A549 (cell line): ENCODE measurements around the gene KCNJ6. TPM values are rescaled to one million over a fixed set of nuclear protein-coding genes. Genes with fewer than 3 reads are reported as not detected.

Experiments used
- ATAC-seq, 2 experiments: fragments of 200-7000 bp in 1 of 2; fragments of >200 bp in 1 of 2; cut with Nextera tagmentation in 1 of 2; cut with Tn5 transposase in 1 of 2; 3 replicates each; pipeline versions ENCODE4 v1.8.0 to v1.9.1; 2018 to 2020; ENCODE audit warnings: mild to moderate bottlenecking in 1 of 2, moderate library complexity in 1 of 2
- CTCF ChIA-PET: fragments of 300-600 bp; sonication (Branson Sonifier 250); formaldehyde crosslinking; extraction: SDS; loops from one replicate; lab custom pipeline; 2021; ENCODE audit warnings: antibody characterized with exemption, inconsistent platforms; lab: Yijun Ruan, JAX
- POLR2A ChIA-PET: fragments of 350-600 bp; formaldehyde crosslinking; extraction: SDS; loops from one replicate; lab custom pipeline; 2021; ENCODE audit warnings: antibody characterized with exemption, inconsistent platforms; lab: Yijun Ruan, JAX
- DNase-seq, 2 experiments: peaks; one replicate each; pipeline versions ENCODE4 v3.0.0 to v3.0.0-alpha.2; 2011 to 2016; ENCODE audit warnings: low read depth in 1 of 2, low spot score in 1 of 2
- FAIRE-seq: peaks from 2 replicates; lab custom pipeline; 2011; peaks lifted over from hg19 to GRCh38; lab: Jason Lieb, UNC
- H3K27ac ChIP-seq, 2 experiments: fragments of >200 bp; sonication (Bioruptor Twin); formaldehyde crosslinking; 3 replicates each; pipeline ENCODE4 v1.5.1; 2016 to 2017
- H3K4me1 ChIP-seq: fragments of >200 bp; sonication (Bioruptor Twin); formaldehyde crosslinking; 3 replicates; pipeline ENCODE4 v1.6.1; 2016
- H3K4me2 ChIP-seq: fragments of >200 bp; sonication (Bioruptor Twin); formaldehyde crosslinking; 3 replicates; pipeline ENCODE4 v1.6.1; 2016
- H3K4me3 ChIP-seq: fragments of >200 bp; sonication (Bioruptor Twin); formaldehyde crosslinking; 3 replicates; pipeline ENCODE4 v1.5.1; 2016
- H3K9me3 ChIP-seq: fragments of >200 bp; sonication (Bioruptor Twin); formaldehyde crosslinking; 3 replicates; pipeline ENCODE4 v1.6.1; 2016
- BCL3 ChIP-seq: fragments of >200 bp; sonication (Bioruptor Twin); formaldehyde crosslinking; IDR thresholded peaks from 3 replicates; pipeline ENCODE4 v1.6.1; 2016
- BHLHE40 ChIP-seq: IDR thresholded peaks from 2 replicates; pipeline ENCODE4 v1.6.1; 2012; ENCODE audit warnings: low read depth, low read length, inconsistent platforms
- CBX8 ChIP-seq: fragments of 200-600 bp; sonication (generic); IDR thresholded peaks from 2 replicates; pipeline ENCODE4 v1.6.1; 2016
- CHD2 ChIP-seq: fragments of 150-350 bp; IDR thresholded peaks from 2 replicates; pipeline ENCODE4 v1.6.1; 2014; ENCODE audit warnings: low read length; ENCODE audit not compliant: partially characterized antibody
- E2F6 ChIP-seq: IDR thresholded peaks from 2 replicates; pipeline ENCODE4 v1.6.1; 2012; ENCODE audit warnings: low read depth, borderline replicate concordance
- EHMT2 ChIP-seq: fragments of 200-600 bp; sonication (generic); IDR thresholded peaks from 2 replicates; pipeline ENCODE4 v1.6.1; 2016; ENCODE audit warnings: antibody characterized with exemption, low read depth, mild to moderate bottlenecking, moderate library complexity
- FOSB ChIP-seq: fragments of 250-450 bp; sonication (Bioruptor Pico); IDR thresholded peaks from 2 replicates; pipeline ENCODE4 v1.5.0; 2020; ENCODE audit warnings: mild to moderate bottlenecking, moderate library complexity
- FOSL2 ChIP-seq, 2 experiments: fragments of 450-650 bp in 1 of 2; fragments of >200 bp in 1 of 2; sonication (Bioruptor Twin) in 1 of 2; formaldehyde crosslinking; IDR thresholded peaks; 2 replicates each; pipeline versions ENCODE4 v1.5.0 to v1.6.1; 2016 to 2020; ENCODE audit warnings: mild to moderate bottlenecking in 1 of 2, moderate library complexity in 1 of 2
- FOXS1 ChIP-seq: fragments of 250-450 bp; sonication (Bioruptor Pico); IDR thresholded peaks from 2 replicates; pipeline ENCODE4 v1.5.0; 2020; ENCODE audit warnings: mild to moderate bottlenecking, moderate library complexity
- HES2 ChIP-seq: fragments of >200 bp; sonication (Bioruptor Twin); formaldehyde crosslinking; IDR thresholded peaks from 2 replicates; pipeline ENCODE4 v1.6.1; 2016
- HEYL ChIP-seq: fragments of 250-450 bp; sonication (Bioruptor Pico); IDR thresholded peaks from 2 replicates; pipeline ENCODE4 v1.8.0; 2021; ENCODE audit warnings: mild to moderate bottlenecking, moderate library complexity
- HOXB13 ChIP-seq: fragments of 250-450 bp; sonication (Bioruptor Pico); IDR thresholded peaks from 2 replicates; pipeline ENCODE4 v1.5.0; 2020; ENCODE audit warnings: low read depth, mild to moderate bottlenecking, moderate library complexity
- HOXB5 ChIP-seq: fragments of 250-450 bp; sonication (Bioruptor Pico); IDR thresholded peaks from 2 replicates; pipeline ENCODE4 v1.5.0; 2020; ENCODE audit warnings: mild to moderate bottlenecking, moderate library complexity
- JUN ChIP-seq, 2 experiments: fragments of >200 bp; sonication (Bioruptor Twin); formaldehyde crosslinking; IDR thresholded peaks; 2 replicates in 1 of 2; 3 replicates in 1 of 2; pipeline ENCODE4 v1.6.1; 2016 to 2017
- JUNB ChIP-seq: fragments of >200 bp; sonication (Bioruptor Twin); formaldehyde crosslinking; IDR thresholded peaks from 2 replicates; pipeline ENCODE4 v1.6.1; 2016
- MAZ ChIP-seq: fragments of 150-350 bp; IDR thresholded peaks from 2 replicates; pipeline ENCODE4 v1.6.1; 2014; ENCODE audit warnings: antibody characterized with exemption, low read depth, low read length, borderline replicate concordance
- MYC ChIP-seq: IDR thresholded peaks from 2 replicates; pipeline ENCODE4 v1.6.1; 2012; ENCODE audit warnings: mild to moderate bottlenecking, inconsistent platforms, low read length, improper control_type of control experiment, borderline replicate concordance
- NFE2L2 ChIP-seq: fragments of 150-350 bp; conservative IDR thresholded peaks from 2 replicates; pipeline ENCODE4 v1.6.1; 2014; ENCODE audit warnings: low read length
- PHF8 ChIP-seq: fragments of 200-600 bp; sonication (generic); IDR thresholded peaks from 2 replicates; pipeline ENCODE4 v1.6.1; 2016; ENCODE audit warnings: low read depth, mild to moderate bottlenecking, antibody characterized with exemption, moderate library complexity, borderline replicate concordance
- POLR2A ChIP-seq: IDR thresholded peaks from 2 replicates; pipeline ENCODE4 v1.6.1; 2012; ENCODE audit warnings: mild to moderate bottlenecking, low read length
- POLR2AphosphoS2 ChIP-seq: conservative IDR thresholded peaks from 2 replicates; pipeline ENCODE4 v1.6.1; 2012; ENCODE audit warnings: low read length, improper control_type of control experiment, inconsistent platforms
- RARB ChIP-seq: fragments of 250-450 bp; sonication (Bioruptor Pico); IDR thresholded peaks from 2 replicates; pipeline ENCODE4 v1.8.0; 2021; ENCODE audit warnings: mild to moderate bottlenecking, moderate library complexity
- REST ChIP-seq: fragments of 200-600 bp; sonication (generic); IDR thresholded peaks from 2 replicates; pipeline ENCODE4 v1.6.1; 2016; ENCODE audit warnings: antibody characterized with exemption, mild to moderate bottlenecking, moderate library complexity
- RNF2 ChIP-seq: fragments of 200-600 bp; sonication (generic); IDR thresholded peaks from 2 replicates; pipeline ENCODE4 v1.6.1; 2016; ENCODE audit warnings: low read depth, mild to moderate bottlenecking, antibody characterized with exemption, moderate library complexity, borderline replicate concordance
- SREBF2 ChIP-seq: fragments of 450-650 bp; IDR thresholded peaks from 2 replicates; pipeline ENCODE4 v1.6.1; 2014; ENCODE audit warnings: mild to moderate bottlenecking, moderate library complexity
- TFCP2L1 ChIP-seq: fragments of 250-450 bp; sonication (Bioruptor Pico); IDR thresholded peaks from 2 replicates; pipeline ENCODE4 v1.5.0; 2021; ENCODE audit warnings: mild to moderate bottlenecking
- TP53 ChIP-seq: fragments of 250-450 bp; sonication (Bioruptor Pico); IDR thresholded peaks from 2 replicates; pipeline ENCODE4 v1.5.0; 2021; ENCODE audit warnings: mild to moderate bottlenecking, moderate library complexity
- USF2 ChIP-seq: fragments of 450-650 bp; IDR thresholded peaks from 2 replicates; pipeline ENCODE4 v1.6.1; 2014; ENCODE audit warnings: antibody characterized with exemption
- ZNF302 ChIP-seq: fragments of 250-450 bp; sonication (Bioruptor Pico); IDR thresholded peaks from 2 replicates; pipeline ENCODE4 v1.9.0; 2021; ENCODE audit warnings: inconsistent platforms, mild to moderate bottlenecking, moderate library complexity
- WGBS: methylation state at CpG from one replicate; pipeline ENCODE4 v1.1.6; 2017; ENCODE audit errors: missing lambda C conversion rate; 5-methylcytosine and 5-hydroxymethylcytosine counted together
- polyA plus RNA-seq, 4 experiments: library from polyadenylated mRNA; depleted of rRNA in 3 of 4; stranded (reverse); fragments of >200 nt; fragmentation: RNase III in 1 of 4; extraction: RNeasy Plus Mini Kit Qiagen cat#74134 plus additional on column Dnase treatment in 1 of 4; gene quantifications; 2 replicates in 3 of 4; 3 replicates in 1 of 4; pipeline ENCODE4 v1.2.3, GENCODE V29; 2011 to 2017
- TF ChIP-seq, protein P1 (sequence below): fragments of 150-350 bp; IDR thresholded peaks from 2 replicates; pipeline ENCODE4 v1.6.1; 2014; ENCODE audit warnings: low read depth, mild to moderate bottlenecking, low read length
- TF ChIP-seq, protein P2 (sequence below): IDR thresholded peaks from 2 replicates; pipeline ENCODE4 v1.6.1; 2012
- TF ChIP-seq, protein P3 (sequence below): fragments of 250-450 bp; sonication (Bioruptor Pico); IDR thresholded peaks from 2 replicates; pipeline ENCODE4 v1.5.0; 2020; ENCODE audit warnings: low read depth, mild to moderate bottlenecking, moderate library complexity

Gene KCNJ6
- polyA plus RNA-seq, 2 of the 4 experiments (the other 2 are of a cell fraction): 0.68 to 1.4 TPM

GRCh38 chr21:37815893-37816292 is 100.4 kb downstream of the KCNJ6 start:
- H3K9me3 ChIP-seq: peaks cover 14% of the 10 kb centered on the region
- no peak overlapping the region for H3K4me3 ChIP-seq
- no peak overlapping the region for H3K4me2 ChIP-seq
- POLR2A ChIA-PET: no interaction called here
- TF ChIP-seq, protein P1, sequence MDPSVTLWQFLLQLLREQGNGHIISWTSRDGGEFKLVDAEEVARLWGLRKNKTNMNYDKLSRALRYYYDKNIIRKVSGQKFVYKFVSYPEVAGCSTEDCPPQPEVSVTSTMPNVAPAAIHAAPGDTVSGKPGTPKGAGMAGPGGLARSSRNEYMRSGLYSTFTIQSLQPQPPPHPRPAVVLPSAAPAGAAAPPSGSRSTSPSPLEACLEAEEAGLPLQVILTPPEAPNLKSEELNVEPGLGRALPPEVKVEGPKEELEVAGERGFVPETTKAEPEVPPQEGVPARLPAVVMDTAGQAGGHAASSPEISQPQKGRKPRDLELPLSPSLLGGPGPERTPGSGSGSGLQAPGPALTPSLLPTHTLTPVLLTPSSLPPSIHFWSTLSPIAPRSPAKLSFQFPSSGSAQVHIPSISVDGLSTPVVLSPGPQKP: no peak
- TF ChIP-seq FOXS1 (CRISPR knock-in tag) (no peak), REST (no peak), EHMT2 (no peak), CBX8 (no peak), BHLHE40 (no peak), NFE2L2 (no peak), SREBF2 (no peak), MYC (no peak), HOXB13 (no peak), HOXB5 (CRISPR knock-in tag) (no peak), TFCP2L1 (CRISPR knock-in tag) (no peak), HES2 (no peak), FOSB (CRISPR knock-in tag) (no peak), PHF8 (no peak), ZNF302 (CRISPR knock-in tag) (no peak), JUNB (no peak)
- TF ChIP-seq, protein P2, sequence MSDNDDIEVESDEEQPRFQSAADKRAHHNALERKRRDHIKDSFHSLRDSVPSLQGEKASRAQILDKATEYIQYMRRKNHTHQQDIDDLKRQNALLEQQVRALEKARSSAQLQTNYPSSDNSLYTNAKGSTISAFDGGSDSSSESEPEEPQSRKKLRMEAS: no peak
- TF ChIP-seq, protein P3, sequence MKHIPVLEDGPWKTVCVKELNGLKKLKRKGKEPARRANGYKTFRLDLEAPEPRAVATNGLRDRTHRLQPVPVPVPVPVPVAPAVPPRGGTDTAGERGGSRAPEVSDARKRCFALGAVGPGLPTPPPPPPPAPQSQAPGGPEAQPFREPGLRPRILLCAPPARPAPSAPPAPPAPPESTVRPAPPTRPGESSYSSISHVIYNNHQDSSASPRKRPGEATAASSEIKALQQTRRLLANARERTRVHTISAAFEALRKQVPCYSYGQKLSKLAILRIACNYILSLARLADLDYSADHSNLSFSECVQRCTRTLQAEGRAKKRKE: no peak
- no peak overlapping the region for H3K27ac ChIP-seq
- WGBS: 80% methylated on average over 7 of the region's 9 CpGs
- FAIRE-seq: no peak
- CTCF ChIA-PET: no interaction called here
- ATAC-seq: no peak
- no peak for DNase-seq
- H3K4me1 ChIP-seq: no peaks in the 10 kb centered on the region

GRCh38 chr21:37811711-37812110 is 104.5 kb downstream of the KCNJ6 start:
- FAIRE-seq (no peak), DNase-seq (no peak), ATAC-seq (no peak)
- WGBS: 2% methylated on average over 2 of the region's 2 CpGs
- Histone ChIP-seq H3K4me2 (no peak overlapping the region), H3K9me3 (peaks cover 14% of the 10 kb centered on the region), H3K27ac (no peak overlapping the region), H3K4me1 (no peaks in the 10 kb centered on the region), H3K4me3 (no peak overlapping the region)
- ChIA-PET CTCF (interaction anchor here (0.6 to 1.2 kb wide), 2 partner anchors 170 to 545 kb away, joined by 3 read pairs; no protein-coding TSS in a partner anchor), POLR2A (no interaction called here)
- TF ChIP-seq RARB (CRISPR knock-in tag) (no peak), USF2 (no peak), FOXS1 (CRISPR knock-in tag) (no peak), MAZ (no peak), TP53 (CRISPR knock-in tag) (no peak), RNF2 (no peak), JUN (IDR thresholded peaks at IDR 0.05) (no peak), BCL3 (no peak), POLR2A (no peak), CHD2 (no peak), FOSL2 (IDR thresholded peaks at IDR 0.05) (no peak), FOSL2 (CRISPR knock-in tag; IDR thresholded peaks at IDR 0.05) (no peak), FOSB (CRISPR knock-in tag) (no peak), POLR2AphosphoS2 (no peak), HEYL (CRISPR knock-in tag) (no peak), E2F6 (no peak)
